Esophagus squamous epithelium (tissue), 5 donors: ENCODE measurements around the gene PHKB. TPM values are rescaled to one million over a fixed set of nuclear protein-coding genes. Genes with fewer than 3 reads are reported as not detected.

ENCODE experiments used
- DNase-seq: peaks from one replicate; lab custom pipeline; 2025; lab: John Stamatoyannopoulos, UW
- H3K27ac ChIP-seq, 4 donors: fragments of 200-600 bp; sonication (generic); one replicate each; pipeline ENCODE4 v1.5.1; 2016 to 2019; ENCODE audit warnings: mild to moderate bottlenecking in 1 of 4
- H3K27me3 ChIP-seq, 4 donors: fragments of 200-600 bp; sonication (generic); 1 replicate in 3 of 4; 2 replicates in 1 of 4; pipeline versions ENCODE4 v1.5.1 to v1.6.0; 2017 to 2021; ENCODE audit warnings: antibody characterized with exemption in 1 of 4
- H3K36me3 ChIP-seq, 3 donors: fragments of 200-600 bp; sonication (generic); one replicate each; pipeline ENCODE4 v1.5.1; 2016 to 2019
- H3K4me1 ChIP-seq, 3 donors: fragments of 200-600 bp; sonication (generic); one replicate each; pipeline ENCODE4 v1.5.1; 2017 to 2019
- H3K4me3 ChIP-seq, 4 donors: fragments of 200-600 bp; sonication (generic); 1 replicate in 3 of 4; 2 replicates in 1 of 4; pipeline ENCODE4 v1.5.1; 2016 to 2019; ENCODE audit warnings: mild to moderate bottlenecking in 2 of 4, moderate library complexity in 1 of 4
- H3K9me3 ChIP-seq, 3 donors: fragments of 200-600 bp; sonication (generic); one replicate each; pipeline ENCODE4 v1.5.1; 2016 to 2019
- POLR2A ChIP-seq, 4 donors: fragments of 450-650 bp; IDR thresholded peaks; one replicate each; pipeline ENCODE4 v1.6.1; 2017; ENCODE audit warnings: antibody characterized with exemption in 4 of 4, mild to moderate bottlenecking in 4 of 4, moderate library complexity in 3 of 4
- WGBS, 2 donors: methylation state at CpG; one replicate each; pipeline ENCODE4 v1.1.5; 2018; 5-methylcytosine and 5-hydroxymethylcytosine counted together
- intact Hi-C: fragments of 100-400 bp; cut with DNase I; formaldehyde crosslinking; loops from one replicate; pipeline ENCODE4 v1.15.0; 2022
- total RNA-seq, 4 donors: library from RNA; depleted of rRNA; stranded (reverse); fragments of >200 nt; gene quantifications; one replicate each; pipeline ENCODE4 v1.1.0, GENCODE V29; 2016
- TF ChIP-seq, protein P1 (sequence below), 6 experiments: fragments of 450-650 bp in 4 of 6; fragments of 200-600 bp in 2 of 6; sonication (generic) in 2 of 6; IDR thresholded peaks; one replicate each; pipeline ENCODE4 v1.5.1; 2016 to 2019; ENCODE audit warnings: antibody characterized with exemption in 6 of 6, mild to moderate bottlenecking in 4 of 6, moderate library complexity in 4 of 6
- donor health status: DM: yes; HTN: yes; CAD: no.

The PHKB gene
- total RNA-seq, 4 donors from 2014 or later = 39.0 to 81.3 (median 53.8) TPM

DNA sequence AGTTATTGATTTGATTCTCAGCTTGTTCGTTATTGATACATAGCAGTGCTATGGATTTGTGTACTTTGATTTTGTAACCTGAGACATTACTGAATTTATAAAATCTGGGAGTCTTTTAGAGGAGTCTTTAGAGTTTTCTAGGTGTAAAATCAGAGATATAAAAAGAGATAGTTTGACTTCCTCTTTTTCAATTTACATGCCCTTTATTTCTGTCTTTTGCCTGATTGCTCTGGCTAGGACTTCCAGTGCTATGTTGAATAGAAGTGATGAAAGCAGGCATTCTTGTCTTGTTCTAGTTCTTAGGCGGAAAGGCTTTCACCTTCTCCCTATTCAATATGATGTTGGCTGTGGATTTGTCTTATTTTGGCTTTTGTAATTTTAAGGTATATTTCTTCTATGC is 106.2 kb downstream of the PHKB start:
- no peaks in the 10 kb centered on the region for H3K27me3 ChIP-seq
- H3K4me3 ChIP-seq = no peak overlapping the region
- no peaks in the 10 kb centered on the region for H3K9me3 ChIP-seq
- TF ChIP-seq, protein P1, sequence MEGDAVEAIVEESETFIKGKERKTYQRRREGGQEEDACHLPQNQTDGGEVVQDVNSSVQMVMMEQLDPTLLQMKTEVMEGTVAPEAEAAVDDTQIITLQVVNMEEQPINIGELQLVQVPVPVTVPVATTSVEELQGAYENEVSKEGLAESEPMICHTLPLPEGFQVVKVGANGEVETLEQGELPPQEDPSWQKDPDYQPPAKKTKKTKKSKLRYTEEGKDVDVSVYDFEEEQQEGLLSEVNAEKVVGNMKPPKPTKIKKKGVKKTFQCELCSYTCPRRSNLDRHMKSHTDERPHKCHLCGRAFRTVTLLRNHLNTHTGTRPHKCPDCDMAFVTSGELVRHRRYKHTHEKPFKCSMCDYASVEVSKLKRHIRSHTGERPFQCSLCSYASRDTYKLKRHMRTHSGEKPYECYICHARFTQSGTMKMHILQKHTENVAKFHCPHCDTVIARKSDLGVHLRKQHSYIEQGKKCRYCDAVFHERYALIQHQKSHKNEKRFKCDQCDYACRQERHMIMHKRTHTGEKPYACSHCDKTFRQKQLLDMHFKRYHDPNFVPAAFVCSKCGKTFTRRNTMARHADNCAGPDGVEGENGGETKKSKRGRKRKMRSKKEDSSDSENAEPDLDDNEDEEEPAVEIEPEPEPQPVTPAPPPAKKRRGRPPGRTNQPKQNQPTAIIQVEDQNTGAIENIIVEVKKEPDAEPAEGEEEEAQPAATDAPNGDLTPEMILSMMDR (IDR thresholded peaks at IDR 0.05) = no peak
- TF ChIP-seq POLR2A (IDR thresholded peaks at IDR 0.05) = no peak
- peaks cover 0 to 4% (median 0%) of the 10 kb centered on the region in 3 donors for H3K4me1 ChIP-seq
- intact Hi-C loops = no loop called here
- peaks cover 0 to 23% (median 0%) of the 10 kb centered on the region in 3 donors for H3K36me3 ChIP-seq
- no peak for DNase-seq
- no peak overlapping the region for H3K27ac ChIP-seq
- 91 to 98% methylated on average over 2 of the region's 2 CpGs for WGBS, 2 donors

DNA sequence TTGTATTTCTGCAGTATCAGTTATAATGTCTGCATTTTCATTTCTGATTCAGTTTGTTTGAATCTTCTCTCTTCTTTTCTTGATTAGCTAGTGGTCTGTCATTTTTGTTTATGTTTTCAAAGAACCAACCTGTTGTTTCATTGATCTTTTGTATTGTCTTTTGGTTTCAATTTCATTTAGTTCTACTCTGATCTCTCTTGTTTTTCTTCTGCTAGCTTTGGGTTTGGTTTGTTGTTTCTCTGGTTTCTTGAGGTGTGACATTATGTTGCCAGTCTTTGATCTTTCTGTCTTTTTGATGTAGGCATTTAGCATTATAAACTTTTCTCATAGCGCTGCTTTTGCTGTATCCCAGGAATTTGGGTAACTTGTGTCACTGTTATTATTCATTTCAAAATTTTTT is 107.2 kb downstream of the PHKB start:
- WGBS, 2 donors = 91 to 95% methylated on average over 1 of the region's 1 CpG
- TF ChIP-seq POLR2A (IDR thresholded peaks at IDR 0.05) = no peak
- Histone ChIP-seq H3K36me3 (peaks cover 0 to 23% (median 0%) of the 10 kb centered on the region in 3 donors), H3K27ac (no peak overlapping the region), H3K27me3 (no peaks in the 10 kb centered on the region), H3K4me1 (peaks cover 0 to 4% (median 0%) of the 10 kb centered on the region in 3 donors), H3K4me3 (no peak overlapping the region), H3K9me3 (no peaks in the 10 kb centered on the region)
- no peak for DNase-seq
- intact Hi-C loops = no loop called here

- TF ChIP-seq, protein P1 (IDR thresholded peaks at IDR 0.05) = no peak
- TF ChIP-seq POLR2A (IDR thresholded peaks at IDR 0.05) = no peak
- intact Hi-C loops = no loop called here
Measured at GRCh38 chr16:47571049-47571448, 109.9 kb downstream of the PHKB start.

DNA sequence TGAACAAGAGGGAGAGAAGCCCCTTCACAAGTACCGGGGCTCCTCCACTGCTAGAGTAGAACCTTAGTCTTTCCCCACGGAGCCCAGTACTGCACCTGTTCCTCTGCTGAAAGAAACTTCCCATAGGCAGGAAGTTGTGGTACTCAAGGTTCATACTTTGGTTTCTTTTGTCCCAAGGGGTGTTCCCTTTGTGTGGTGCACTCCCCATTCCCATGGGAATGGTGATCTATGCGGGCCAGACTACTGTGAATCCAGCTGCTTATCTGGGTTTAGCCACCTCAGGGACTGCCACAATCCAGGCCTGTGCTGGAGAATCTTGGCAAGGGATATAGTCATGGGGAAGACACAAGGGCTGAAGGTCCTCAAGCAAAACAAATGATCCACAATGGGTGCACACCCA is 110.6 kb downstream of the PHKB start:
- Histone ChIP-seq H3K27ac (no peak overlapping the region), H3K4me1 (no peaks in the 10 kb centered on the region), H3K9me3 (no peaks in the 10 kb centered on the region), H3K27me3 (no peaks in the 10 kb centered on the region), H3K4me3 (no peak overlapping the region), H3K36me3 (peaks cover 0 to 11% (median 0%) of the 10 kb centered on the region in 3 donors)
- 76 to 92% methylated on average over 2 of the region's 3 CpGs for WGBS, 2 donors
- intact Hi-C loops = no loop called here
- no peak for DNase-seq
- no peak for TF ChIP-seq POLR2A (IDR thresholded peaks at IDR 0.05)
- TF ChIP-seq, protein P1 (IDR thresholded peaks at IDR 0.05) = no peak

More at GRCh38 chr16:47571049-47571448, 109.9 kb downstream of the PHKB start:
- peaks cover 0 to under 1% (median 0%) of the 10 kb centered on the region in 3 donors for H3K4me1 ChIP-seq
- no peak overlapping the region for H3K27ac ChIP-seq
- peaks cover 0 to 18% (median 0%) of the 10 kb centered on the region in 3 donors for H3K36me3 ChIP-seq
- H3K27me3 ChIP-seq = no peaks in the 10 kb centered on the region
- no peak overlapping the region for H3K4me3 ChIP-seq
- no peaks in the 10 kb centered on the region for H3K9me3 ChIP-seq
- no peak for DNase-seq

DNA sequence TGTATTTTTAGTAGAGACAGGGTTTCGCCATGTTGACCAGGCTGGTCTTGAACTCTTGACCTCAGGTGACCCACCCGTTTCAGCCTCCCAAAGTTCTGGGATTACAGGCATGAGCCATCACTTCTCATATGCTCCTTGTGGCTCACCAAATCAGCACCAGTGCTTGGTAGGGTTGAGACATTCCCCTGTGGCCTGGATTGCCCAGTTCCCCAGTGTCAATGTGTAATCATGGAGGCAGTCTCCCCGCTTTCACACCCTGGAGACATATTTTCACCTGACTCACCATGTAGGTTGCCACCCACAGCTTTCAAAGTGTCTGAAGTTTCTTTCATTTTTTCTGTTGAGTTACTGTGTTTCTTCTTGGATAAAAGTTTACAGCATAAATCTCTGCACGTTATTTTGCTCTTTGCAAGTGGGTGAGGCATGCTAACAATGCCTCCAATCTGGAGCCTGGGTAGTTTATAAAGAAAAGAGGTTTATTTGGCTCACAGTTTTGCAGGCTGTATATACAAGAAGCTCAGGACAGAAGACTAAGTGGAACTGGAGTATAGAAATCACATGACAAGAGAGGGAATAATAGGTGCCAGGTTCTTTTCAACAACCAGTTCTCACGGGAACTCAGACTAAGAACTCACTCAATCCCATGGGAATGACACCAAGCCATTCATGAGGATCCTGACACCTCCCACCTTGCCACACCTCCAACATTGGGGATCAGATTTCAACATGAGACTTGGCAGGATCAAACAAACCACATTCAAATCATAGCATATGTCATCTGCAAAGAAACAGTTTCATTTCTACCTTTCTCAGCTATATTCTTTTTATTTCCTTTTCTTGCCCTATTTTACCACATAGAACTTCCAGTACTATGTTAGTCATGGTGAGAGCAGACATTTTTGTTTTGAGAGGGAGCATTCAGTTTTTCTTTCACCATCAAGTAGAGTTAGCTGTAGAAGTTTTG is 113.2 kb downstream of the PHKB start:
- Histone ChIP-seq H3K27me3 (no peaks in the 10 kb centered on the region), H3K36me3 (peaks cover 0 to 11% (median 0%) of the 10 kb centered on the region in 3 donors), H3K4me1 (no peaks in the 10 kb centered on the region), H3K27ac (no peak overlapping the region), H3K9me3 (no peaks in the 10 kb centered on the region), H3K4me3 (no peak overlapping the region)
- WGBS, 2 donors = 51 to 67% methylated on average over 4 to 5 of the region's 5 CpGs
- no peak for DNase-seq
- intact Hi-C loops = no loop called here
- TF ChIP-seq, protein P1 (IDR thresholded peaks at IDR 0.05) = no peak
- TF ChIP-seq POLR2A (IDR thresholded peaks at IDR 0.05) = no peak
